Forelimb muscle (tissue), 1 donor: ENCODE data around the gene GPR158. TPM values are rescaled to one million over a fixed set of nuclear protein-coding genes. Genes with fewer than 3 reads are reported as not detected.

Experiments
- polyA plus RNA-seq: library from polyadenylated mRNA; unstranded; fragments of 120-200 nt; gene quantifications from one replicate; pipeline ENCODE4 v1.2.1, GENCODE V29; 2013; ENCODE audit not compliant: insufficient read length

The GPR158 gene
- polyA plus RNA-seq, 1 donor: 0.08 TPM

Other genes with a start within 250 kb of the GPR158 start
- 13.5 TPM for gene PRTFDC1, start 222.4 kb upstream of the GPR158 start, polyA plus RNA-seq
- gene ENKUR, start 158.8 kb upstream of the GPR158 start, polyA plus RNA-seq: 0.22 TPM
- 6.0 TPM for gene THNSL1, start 158.4 kb upstream of the GPR158 start, polyA plus RNA-seq